Measurements from ENCODE around the gene SLC26A2.
A peak's percentile ranks its signal among the peaks of the same experiment; 100 is the strongest.

DNA sequence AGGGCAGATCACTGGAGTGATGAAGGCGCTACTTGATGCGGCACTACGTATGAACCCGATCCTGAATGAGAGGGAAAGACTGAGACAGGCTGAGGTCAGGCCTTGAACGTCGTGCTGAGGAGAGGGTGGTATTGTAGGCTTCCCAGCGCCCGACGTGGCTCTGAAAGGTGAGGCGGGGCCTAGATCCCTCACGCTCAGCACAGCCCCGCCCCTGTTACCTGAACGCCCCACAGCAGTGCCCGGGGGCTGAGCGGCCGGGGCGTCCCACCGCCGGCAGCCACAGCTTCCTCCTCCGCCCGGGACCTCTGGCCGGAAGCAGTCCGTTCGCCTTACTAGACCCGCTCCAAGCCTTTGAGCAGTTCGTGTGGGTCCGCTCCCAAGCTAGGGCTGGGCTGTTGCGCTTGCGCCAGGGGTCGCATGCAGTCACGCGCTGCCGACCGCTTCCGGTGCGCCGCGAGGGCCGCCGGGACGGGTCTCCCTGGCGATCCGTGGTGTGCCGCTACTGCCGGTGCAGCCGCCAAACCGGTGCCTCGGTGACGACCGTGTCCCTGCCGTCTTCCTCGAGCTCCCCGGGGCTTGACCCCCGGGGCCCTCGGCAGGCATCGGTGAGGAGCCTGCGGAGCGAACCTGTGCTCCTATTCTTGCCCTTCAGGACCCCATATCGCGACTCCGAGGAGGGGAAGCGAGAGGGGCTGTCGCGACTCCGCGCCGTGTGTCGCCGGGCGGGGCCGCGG, 39.9 kb downstream of the SLC26A2 start, which contains the start of the genes HMGXB3 and TIGD6:
- TF ChIP-seq, protein P1, sequence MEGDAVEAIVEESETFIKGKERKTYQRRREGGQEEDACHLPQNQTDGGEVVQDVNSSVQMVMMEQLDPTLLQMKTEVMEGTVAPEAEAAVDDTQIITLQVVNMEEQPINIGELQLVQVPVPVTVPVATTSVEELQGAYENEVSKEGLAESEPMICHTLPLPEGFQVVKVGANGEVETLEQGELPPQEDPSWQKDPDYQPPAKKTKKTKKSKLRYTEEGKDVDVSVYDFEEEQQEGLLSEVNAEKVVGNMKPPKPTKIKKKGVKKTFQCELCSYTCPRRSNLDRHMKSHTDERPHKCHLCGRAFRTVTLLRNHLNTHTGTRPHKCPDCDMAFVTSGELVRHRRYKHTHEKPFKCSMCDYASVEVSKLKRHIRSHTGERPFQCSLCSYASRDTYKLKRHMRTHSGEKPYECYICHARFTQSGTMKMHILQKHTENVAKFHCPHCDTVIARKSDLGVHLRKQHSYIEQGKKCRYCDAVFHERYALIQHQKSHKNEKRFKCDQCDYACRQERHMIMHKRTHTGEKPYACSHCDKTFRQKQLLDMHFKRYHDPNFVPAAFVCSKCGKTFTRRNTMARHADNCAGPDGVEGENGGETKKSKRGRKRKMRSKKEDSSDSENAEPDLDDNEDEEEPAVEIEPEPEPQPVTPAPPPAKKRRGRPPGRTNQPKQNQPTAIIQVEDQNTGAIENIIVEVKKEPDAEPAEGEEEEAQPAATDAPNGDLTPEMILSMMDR (IDR thresholded peaks at IDR 0.05): peak in 1 of 3 experiments; percentile 36
- peak; percentile 58 for TF ChIP-seq POLR2A (IDR thresholded peaks at IDR 0.05)
